ENCODE data around the gene NAPEPLD.
"Not testable (repeated sequence)": the region's sequence is repeated elsewhere in the genome, so short reads cannot be mapped to it uniquely, and the experiment has no call there.

- TF ChIP-seq CTCF (IDR thresholded peaks at IDR 0.05; ENCODE audit: low read length); EZH2 (optimal IDR thresholded peaks at IDR 0.05; ENCODE audit: low read depth, low read length): not testable (repeated sequence)
Observed at GRCh38 chr7:103159072-103159471, 10.2 kb upstream of the NAPEPLD start.
